NOMO-1 (cell line): Measurements from ENCODE around the gene DYRK1B.
"Not testable (repeated sequence)": the region's sequence is repeated elsewhere in the genome, so short reads cannot be mapped to it uniquely, and the experiment has no call there.

ENCODE experiments used
- DNase-seq, 2 experiments: peaks; one replicate each; lab custom pipeline; 2025; ENCODE audit not compliant: unreplicated experiment in 2 of 2; lab: John Stamatoyannopoulos, UW

Gene DYRK1B

GRCh38 chr19:39833464-39834286, at the start of gene DYRK1B:
DYRK1B (minus strand) TSS chr19:39834162; CDS start chr19:39831867, 2,295 bp downstream.
- DNase-seq = no peak

- not testable (repeated sequence) for DNase-seq
These were observed 48.7 kb upstream of the DYRK1B start for GRCh38 chr19:39882645-39883044.

GRCh38 chr19:39881495-39882110, 47.6 kb upstream of the DYRK1B start:
- peak in 1 of 2 experiments; percentile 42 for DNase-seq

GRCh38 chr19:39880241-39880640, 46.3 kb upstream of the DYRK1B start:
- not testable (repeated sequence) for DNase-seq

GRCh38 chr19:39879796-39880195, 45.8 kb upstream of the DYRK1B start:
- DNase-seq = not testable (repeated sequence)

GRCh38 chr19:39878866-39879265, 44.9 kb upstream of the DYRK1B start:
- DNase-seq = not testable (repeated sequence)

- no peak for DNase-seq
These were observed 44.4 kb upstream of the DYRK1B start for GRCh38 chr19:39878398-39878797.

- DNase-seq = not testable (repeated sequence)
These were observed 44.0 kb upstream of the DYRK1B start for GRCh38 chr19:39877982-39878381.

GRCh38 chr19:39877488-39877887, 43.5 kb upstream of the DYRK1B start:
- not testable (repeated sequence) for DNase-seq

GRCh38 chr19:39876486-39876885, 42.5 kb upstream of the DYRK1B start:
- DNase-seq = not testable (repeated sequence)

- not testable (repeated sequence) for DNase-seq
These were observed 41.5 kb upstream of the DYRK1B start for GRCh38 chr19:39875401-39875864.

- no peak for DNase-seq
These were observed 40.4 kb upstream of the DYRK1B start for GRCh38 chr19:39874404-39874803.

- no peak for DNase-seq
These were observed 39.4 kb upstream of the DYRK1B start for GRCh38 chr19:39873385-39873784.

- DNase-seq = no peak
These were observed 38.2 kb upstream of the DYRK1B start for GRCh38 chr19:39871886-39872866.

- no peak for DNase-seq
These were observed 37.4 kb upstream of the DYRK1B start for GRCh38 chr19:39871362-39871761.

GRCh38 chr19:39870171-39870971, 36.4 kb upstream of the DYRK1B start:
- DNase-seq = no peak

- DNase-seq = no peak
These were observed 34.0 kb upstream of the DYRK1B start for GRCh38 chr19:39867952-39868351.

- no peak for DNase-seq
These were observed 33.2 kb upstream of the DYRK1B start for GRCh38 chr19:39867133-39867532.

GRCh38 chr19:39865953-39866352, 32.0 kb upstream of the DYRK1B start:
- no peak for DNase-seq

- DNase-seq = no peak
These were observed 31.2 kb upstream of the DYRK1B start for GRCh38 chr19:39865186-39865585.
